Kidney (tissue), 14 donors: ENCODE measurements around the gene MPPED1. TPM values are rescaled to one million over a fixed set of nuclear protein-coding genes. Genes with fewer than 3 reads are reported as not detected.

Experiments
- DNase-seq, 5 donors: peaks; one replicate each; pipeline ENCODE4 v3.0.0-alpha.2; 2013 to 2020
- FAIRE-seq: peaks from 2 replicates; lab custom pipeline; 2012; peaks lifted over from hg19 to GRCh38; lab: Jason Lieb, UNC
- H3K27ac ChIP-seq, 2 donors: one replicate each; pipeline ENCODE4 v1.7.0; 2013; ENCODE audit warnings: low read depth in 2 of 2, low read length in 2 of 2, inconsistent platforms in 1 of 2
- H3K27me3 ChIP-seq: one replicate; pipeline ENCODE4 v1.7.1; 2013; ENCODE audit warnings: low read length, inconsistent platforms; ENCODE audit not compliant: control insufficient read depth, insufficient read depth
- H3K36me3 ChIP-seq, 3 donors: one replicate each; pipeline versions ENCODE4 v1.7.0 to v1.7.1; 2013; ENCODE audit warnings: low read length in 3 of 3, control low read depth in 1 of 3, inconsistent platforms in 1 of 3; ENCODE audit not compliant: insufficient read depth in 3 of 3, control insufficient read depth in 2 of 3
- H3K4me1 ChIP-seq, 3 donors: one replicate each; pipeline versions ENCODE4 v1.7.0 to v1.7.1; 2013; ENCODE audit warnings: low read length in 3 of 3, inconsistent platforms in 1 of 3, low read depth in 1 of 3; ENCODE audit not compliant: control insufficient read depth in 2 of 3, insufficient read depth in 2 of 3
- H3K4me3 ChIP-seq, 3 donors: one replicate each; pipeline versions ENCODE4 v1.7.0 to v1.8.1; 2013; ENCODE audit warnings: low read length in 3 of 3, control low read depth in 1 of 3, inconsistent platforms in 1 of 3
- H3K9ac ChIP-seq, 3 donors: one replicate each; pipeline versions ENCODE4 v1.7.0 to v1.7.1; 2013; ENCODE audit warnings: low read length in 3 of 3, control low read depth in 1 of 3, inconsistent platforms in 1 of 3
- H3K9me3 ChIP-seq, 3 donors: one replicate each; pipeline versions ENCODE4 v1.7.0 to v1.7.1; 2013; ENCODE audit warnings: low read length in 3 of 3, control low read depth in 1 of 3, inconsistent platforms in 1 of 3; ENCODE audit not compliant: control insufficient read depth in 2 of 3, insufficient read depth in 1 of 3
- CTCF ChIP-seq: IDR thresholded peaks from 3 replicates; pipeline ENCODE4 v1.5.1; 2012; ENCODE audit warnings: mild to moderate bottlenecking, moderate library complexity, borderline replicate concordance; ENCODE audit not compliant: insufficient read depth; ENCODE audit errors: extremely low read depth
- intact Hi-C: fragments of 100-400 bp; cut with DNase I; formaldehyde crosslinking; loops from one replicate; pipeline ENCODE4 v1.11.1; 2022
- polyA plus RNA-seq: library from polyadenylated mRNA; stranded (reverse); fragments of 350-450 nt; fragmentation: Illumina TruSeq; extraction: RNeasy Lipid Tissue Mini Kit (QIAGEN cat#74804); gene quantifications from one replicate; pipeline ENCODE4 v1.2.3, GENCODE V29; 2014; ENCODE audit warnings: low read depth, low replicate concordance; ENCODE audit not compliant: insufficient read depth
- total RNA-seq: library from RNA; stranded (reverse); fragmentation: NEBNext Ultra II Directional; extraction: Animal tissue kit (Norgen Biotek cat#: 25700); gene quantifications from one replicate; pipeline ENCODE4 v1.2.1, GENCODE V29; 2021
- donor health status: control.
- donor health status: control.
- donor health status: control.
- donor health status: control.
- donor health status: control.
- donor health status: DM: yes; HTN: yes; CAD: no.
- donor health status: Normal renal cell carcinoma (clear cell type).

Gene MPPED1
- total and polyA plus RNA-seq, 2 donors from 2014 or later = not detected

- FAIRE-seq = no peak
- no peaks in the 10 kb centered on the region for H3K27me3 ChIP-seq
These were observed 114.4 kb downstream of the MPPED1 start for GRCh38 chr22:43526117-43526655.

GRCh38 chr22:43526946-43527345, 115.1 kb downstream of the MPPED1 start:
- FAIRE-seq = no peak
- no peaks in the 10 kb centered on the region for H3K36me3 ChIP-seq
- TF ChIP-seq CTCF = no peak

More at GRCh38 chr22:43526117-43526655, 114.4 kb downstream of the MPPED1 start:
- no peak for TF ChIP-seq CTCF
- H3K36me3 ChIP-seq = no peaks in the 10 kb centered on the region
- H3K9me3 ChIP-seq = peaks cover 0 to 2% (median 0%) of the 10 kb centered on the region in 3 donors
- peak in 2 of 5 donors; percentile 23 to 47 for DNase-seq
- H3K27ac ChIP-seq = no peak overlapping the region
- H3K4me1 ChIP-seq = no peaks in the 10 kb centered on the region
- H3K4me3 ChIP-seq = no peak overlapping the region
- H3K9ac ChIP-seq = no peak overlapping the region
- intact Hi-C loops = no loop called here

GRCh38 chr22:43528601-43529360, 117.0 kb downstream of the MPPED1 start:
- intact Hi-C loops = no loop called here
- H3K4me1 ChIP-seq = no peaks in the 10 kb centered on the region
- no peak for FAIRE-seq
- H3K27me3 ChIP-seq = no peaks in the 10 kb centered on the region
- H3K36me3 ChIP-seq = no peaks in the 10 kb centered on the region
- DNase-seq = peak in 2 of 5 donors; percentile 23 to 45
- TF ChIP-seq CTCF = no peak
- H3K4me3 ChIP-seq = no peak overlapping the region
- no peak overlapping the region for H3K9ac ChIP-seq
- peaks cover 0 to 2% (median 0%) of the 10 kb centered on the region in 3 donors for H3K9me3 ChIP-seq
- no peak overlapping the region for H3K27ac ChIP-seq

More at GRCh38 chr22:43526946-43527345, 115.1 kb downstream of the MPPED1 start:
- Histone ChIP-seq H3K9ac (no peak overlapping the region), H3K9me3 (peaks cover 0 to 2% (median 0%) of the 10 kb centered on the region in 3 donors), H3K27ac (no peak overlapping the region), H3K27me3 (no peaks in the 10 kb centered on the region), H3K4me3 (no peak overlapping the region), H3K4me1 (no peaks in the 10 kb centered on the region)
- intact Hi-C loops = no loop called here
- DNase-seq = peak in 1 of 5 donors; percentile 17
